Common myeloid progenitor, CD34-positive (primary cell): Measurements from ENCODE around the gene ZNF260.
A peak's percentile ranks its signal among the peaks of the same experiment; 100 is the strongest.
"Not testable (repeated sequence)": the region's sequence is repeated elsewhere in the genome, so short reads cannot be mapped to it uniquely, and the experiment has no call there.

Experiments
- CTCF ChIA-PET: fragments of 350-600 bp; sonication (Branson Sonifier 250); formaldehyde crosslinking; loops from one replicate; lab custom pipeline; 2021; ENCODE audit warnings: antibody characterized with exemption; lab: Charles Lee
- POLR2A ChIA-PET: fragments of 350-600 bp; sonication (Branson Sonifier 250); formaldehyde crosslinking; loops from one replicate; lab custom pipeline; 2021; ENCODE audit warnings: antibody characterized with exemption; lab: Charles Lee
- DNase-seq, 3 donors: peaks; one replicate each; pipeline versions ENCODE4 v3.0.0 to v3.0.0-alpha.2; 2013
- H3K27ac ChIP-seq, 2 experiments: 1 replicate in 1 of 2; 2 replicates in 1 of 2; pipeline ENCODE4 v1.7.0; 2013; ENCODE audit warnings: inconsistent platforms in 2 of 2, low read length in 2 of 2, mild to moderate bottlenecking in 2 of 2, low read depth in 1 of 2, moderate library complexity in 1 of 2; ENCODE audit not compliant: severe bottlenecking in 2 of 2, insufficient read depth in 1 of 2, poor library complexity in 1 of 2
- H3K27me3 ChIP-seq, 5 experiments: replicated peaks in 2 of 5; 1 replicate in 3 of 5; 2 replicates in 2 of 5; pipeline versions ENCODE4 v1.6.1 to v1.7.0; 2013; ENCODE audit warnings: low read length in 4 of 5, mild to moderate bottlenecking in 2 of 5, moderate library complexity in 2 of 5, inconsistent platforms in 1 of 5; ENCODE audit not compliant: insufficient read depth in 5 of 5, control insufficient read depth in 4 of 5
- H3K36me3 ChIP-seq, 4 experiments: 1 replicate in 2 of 4; 2 replicates in 2 of 4; pipeline versions ENCODE4 v1.6.1 to v1.7.0; 2013; ENCODE audit warnings: low read length in 3 of 4, control low read depth in 1 of 4, mild to moderate bottlenecking in 1 of 4; ENCODE audit not compliant: control insufficient read depth in 4 of 4, insufficient read depth in 4 of 4
- H3K4me1 ChIP-seq, 4 experiments: 1 replicate in 3 of 4; 2 replicates in 1 of 4; pipeline versions ENCODE4 v1.6.1 to v1.7.1; 2013; ENCODE audit warnings: low read length in 3 of 4, mild to moderate bottlenecking in 3 of 4, control low read depth in 1 of 4, inconsistent platforms in 1 of 4, moderate library complexity in 1 of 4; ENCODE audit not compliant: control insufficient read depth in 4 of 4, insufficient read depth in 4 of 4; ENCODE audit errors: control extremely low read depth in 1 of 4
- H3K4me3 ChIP-seq, 7 experiments: 1 replicate in 4 of 7; 2 replicates in 3 of 7; pipeline versions ENCODE4 v1.5.1 to v1.7.0; 2013; ENCODE audit warnings: mild to moderate bottlenecking in 7 of 7, low read length in 6 of 7, moderate library complexity in 6 of 7, inconsistent platforms in 2 of 7, low read depth in 2 of 7, control low read depth in 1 of 7; ENCODE audit not compliant: insufficient read depth in 4 of 7, control insufficient read depth in 1 of 7; ENCODE audit errors: extremely low read depth in 1 of 7
- H3K9me3 ChIP-seq, 5 experiments: 1 replicate in 4 of 5; 2 replicates in 1 of 5; pipeline versions ENCODE4 v1.6.1 to v1.7.1; 2013; ENCODE audit warnings: low read length in 4 of 5, mild to moderate bottlenecking in 2 of 5, inconsistent platforms in 1 of 5, low read depth in 1 of 5, moderate library complexity in 1 of 5; ENCODE audit not compliant: control insufficient read depth in 4 of 5, insufficient read depth in 2 of 5; ENCODE audit errors: control extremely low read depth in 1 of 5
- WGBS: methylation state at CpG from one replicate; pipeline ENCODE4 v1.1.5; 2013; ENCODE audit not compliant: insufficient coverage; 5-methylcytosine and 5-hydroxymethylcytosine counted together

Gene ZNF260

GRCh38 chr19:36526581-36526980 lies 1.5 kb downstream of the ZNF260 start:
- ChIA-PET CTCF (no interaction called here), POLR2A (no interaction called here)
- H3K27ac ChIP-seq: no peak overlapping the region
- H3K27me3 ChIP-seq: no peaks in the 10 kb centered on the region
- peaks cover 16 to 35% (median 22%) of the 10 kb centered on the region in 4 experiments for H3K36me3 ChIP-seq
- H3K4me3 ChIP-seq: peak overlapping the region in 4 of 7 experiments; percentile 31 to 99 (median 69)
- peaks cover 7 to 19% (median 12%) of the 10 kb centered on the region in 4 experiments for H3K4me1 ChIP-seq
- DNase-seq: no peak
- no CpG with 5 or more reads among the region's 5 CpGs for WGBS
- H3K9me3 ChIP-seq: peaks cover 9 to 45% (median 22%) of the 10 kb centered on the region in 5 experiments

DNA sequence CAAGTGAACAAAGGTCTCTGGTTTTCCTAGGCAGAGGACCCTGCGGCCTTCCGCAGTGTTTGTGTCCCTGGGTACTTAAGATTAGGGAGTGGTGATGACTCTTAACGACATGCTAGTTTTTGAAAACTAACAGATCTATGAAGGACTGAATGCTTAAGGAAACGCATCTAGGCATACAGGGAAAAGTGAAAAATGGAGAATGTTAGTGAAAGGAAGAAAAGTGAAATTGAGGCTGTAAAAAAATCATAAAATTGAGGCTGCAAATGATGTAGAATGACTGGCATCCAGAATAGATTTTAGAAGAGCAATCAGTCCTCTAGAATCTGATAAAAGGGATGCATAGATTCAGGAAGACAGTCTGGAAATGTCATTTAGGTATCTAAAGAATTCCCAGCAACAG lies 3.5 kb downstream of the ZNF260 start:
- H3K36me3 ChIP-seq: peaks cover 17 to 50% (median 28%) of the 10 kb centered on the region in 4 experiments

DNA sequence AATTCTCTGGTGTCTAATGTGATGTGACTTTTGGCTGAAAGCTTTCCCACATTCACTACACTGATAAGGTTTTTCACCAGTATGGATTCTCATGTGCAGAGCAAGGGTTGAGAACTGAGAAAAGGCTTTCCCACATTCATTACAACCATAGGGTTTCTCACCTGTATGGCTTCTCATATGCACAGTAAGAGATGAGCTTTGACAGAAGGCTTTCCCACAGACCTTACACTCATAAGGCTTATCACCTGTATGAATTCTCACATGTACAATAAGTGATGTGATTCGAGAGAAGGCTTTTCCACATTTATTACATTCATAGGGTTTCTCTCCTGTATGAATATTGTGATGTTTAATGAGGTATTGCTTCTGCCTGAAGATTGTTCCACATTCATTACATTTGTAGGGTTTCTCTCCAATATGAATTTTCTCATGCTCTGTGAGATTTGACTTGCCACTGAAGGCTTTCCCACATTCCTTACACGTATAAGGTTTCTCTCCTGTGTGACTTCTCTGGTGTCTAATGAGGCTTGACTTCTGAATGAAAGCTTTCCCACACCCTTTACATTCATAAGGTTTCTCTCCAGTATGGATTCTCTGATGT lies 14.0 kb downstream of the ZNF260 start:
- peaks cover 28 to 92% (median 47%) of the 10 kb centered on the region in 5 experiments for H3K9me3 ChIP-seq
- peak overlapping the region in 1 of 7 experiments; percentile 6 for H3K4me3 ChIP-seq
- ChIA-PET CTCF (no interaction called here), POLR2A (no interaction called here)
- H3K4me1 ChIP-seq: no peaks in the 10 kb centered on the region
- DNase-seq: no peak
- no CpG with 5 or more reads among the region's 2 CpGs for WGBS
- H3K27me3 ChIP-seq: no peaks in the 10 kb centered on the region
- peaks cover 36 to 65% (median 44%) of the 10 kb centered on the region in 4 experiments for H3K36me3 ChIP-seq
- H3K27ac ChIP-seq: no peak overlapping the region

More for the DNA sequence above, 3.5 kb downstream of the ZNF260 start:
- DNase-seq: no peak
- peaks cover 7 to 19% (median 12%) of the 10 kb centered on the region in 4 experiments for H3K4me1 ChIP-seq
- H3K9me3 ChIP-seq: peaks cover 6 to 49% (median 32%) of the 10 kb centered on the region in 5 experiments
- peak overlapping the region in 2 of 7 experiments; percentile 15 to 19 for H3K4me3 ChIP-seq
- 100% methylated on average over 1 of the region's 4 CpGs for WGBS
- H3K27me3 ChIP-seq: no peaks in the 10 kb centered on the region
- CTCF ChIA-PET: no interaction called here
- POLR2A ChIA-PET: no interaction called here
- H3K27ac ChIP-seq: no peak overlapping the region

GRCh38 chr19:36508325-36508724 lies 19.7 kb downstream of the ZNF260 start:
- CTCF ChIA-PET: no interaction called here
- Histone ChIP-seq H3K27me3 (no peaks in the 10 kb centered on the region), H3K27ac (no peak overlapping the region), H3K36me3 (peaks cover 0 to 8% (median 1%) of the 10 kb centered on the region in 4 experiments), H3K4me3 (no peak overlapping the region), H3K9me3 (peaks cover 4 to 60% (median 33%) of the 10 kb centered on the region in 5 experiments), H3K4me1 (no peaks in the 10 kb centered on the region)
- 100% methylated on average over 1 of the region's 3 CpGs for WGBS
- POLR2A ChIA-PET: no interaction called here
- DNase-seq: no peak

DNA sequence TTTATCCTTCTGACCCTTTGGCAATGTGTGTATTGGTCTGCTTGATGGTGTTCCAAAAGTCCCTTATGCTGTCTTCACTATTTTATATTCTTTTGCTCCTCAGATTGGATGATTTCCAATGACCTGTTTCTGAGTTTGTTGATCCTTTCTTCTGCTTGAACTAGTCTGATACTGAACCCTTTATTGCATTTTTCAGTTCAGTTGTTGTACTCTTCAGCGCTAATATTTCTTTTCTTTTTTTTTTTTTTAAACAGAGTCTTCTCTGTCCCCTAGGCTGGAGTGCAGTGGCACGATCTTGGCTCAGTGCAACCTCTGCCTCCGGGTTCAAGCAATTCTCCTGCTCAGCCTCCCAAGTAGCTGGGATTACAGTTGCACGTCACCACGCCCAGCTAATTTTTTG lies 26.1 kb downstream of the ZNF260 start:
- POLR2A ChIA-PET: no interaction called here
- Histone ChIP-seq H3K9me3 (peaks cover 2 to 52% (median 43%) of the 10 kb centered on the region in 5 experiments), H3K4me1 (no peaks in the 10 kb centered on the region), H3K4me3 (no peak overlapping the region), H3K36me3 (no peaks in the 10 kb centered on the region), H3K27ac (no peak overlapping the region), H3K27me3 (no peaks in the 10 kb centered on the region)
- DNase-seq: no peak
- CTCF ChIA-PET: no interaction called here
- WGBS: 57% methylated on average over 1 of the region's 5 CpGs

DNA sequence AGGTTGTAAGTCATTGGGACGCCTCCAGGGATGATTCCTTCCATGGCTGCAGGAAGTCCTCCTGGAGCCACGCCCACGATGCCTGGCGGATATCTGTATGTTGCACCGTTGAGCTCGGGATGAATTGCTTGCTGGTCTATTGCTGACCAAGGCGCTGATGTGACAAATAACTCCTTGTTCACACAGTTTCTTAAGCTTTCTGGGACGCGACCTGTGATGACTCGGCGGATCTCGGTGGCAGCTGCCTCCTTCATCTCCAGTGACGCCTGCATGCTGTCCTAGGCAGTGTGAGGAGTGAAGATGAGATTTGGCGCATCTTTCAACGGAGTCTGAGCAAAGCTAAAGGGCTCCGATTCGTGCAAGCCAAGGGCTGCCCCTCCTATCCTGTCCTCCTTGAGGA lies 31.1 kb downstream of the ZNF260 start:
- no peak for DNase-seq
- H3K27me3 ChIP-seq: no peaks in the 10 kb centered on the region
- WGBS: 95% methylated on average over 17 of the region's 17 CpGs
- H3K9me3 ChIP-seq: peaks cover 2 to 52% (median 30%) of the 10 kb centered on the region in 5 experiments
- POLR2A ChIA-PET: no interaction called here
- CTCF ChIA-PET: no interaction called here
- no peak overlapping the region for H3K4me3 ChIP-seq
- no peaks in the 10 kb centered on the region for H3K4me1 ChIP-seq
- no peaks in the 10 kb centered on the region for H3K36me3 ChIP-seq
- H3K27ac ChIP-seq: no peak overlapping the region

GRCh38 chr19:36492689-36493453 lies 35.2 kb downstream of the ZNF260 start:
- peaks cover 0 to 35% (median 22%) of the 10 kb centered on the region in 5 experiments for H3K9me3 ChIP-seq
- POLR2A ChIA-PET: interaction anchor here (0.5 kb wide), 1 partner anchor 874 kb away, joined by 4 read pairs; no protein-coding TSS in a partner anchor
- H3K27ac ChIP-seq, H3K27me3 ChIP-seq, H3K36me3 ChIP-seq, H3K4me3 ChIP-seq: not testable (repeated sequence)
- WGBS: 72% methylated on average over 18 of the region's 18 CpGs
- peaks cover 2 to 18% (median 13%) of the 10 kb centered on the region in 4 experiments for H3K4me1 ChIP-seq
- peak; percentile 44 to 65 (median 65) for DNase-seq
- CTCF ChIA-PET: interaction anchor here (0.6 to 0.9 kb wide), 2 partner anchors 112 to 357 kb away, joined by 3 read pairs; no protein-coding TSS in a partner anchor
